ENCODE data around the gene S100A5.
"Not testable (repeated sequence)": the region's sequence is repeated elsewhere in the genome, so short reads cannot be mapped to it uniquely, and the experiment has no call there.

The S100A5 gene

GRCh38 chr1:153565529-153566374 lies 25.0 kb upstream of the S100A5 start, which contains the start of gene S100A2:
Gene S100A2 (minus strand): TSS chr1:153565844. CDS start chr1:153563877, 1,967 bp downstream.
- H3K4me1 ChIP-seq (ENCODE audit: insufficient read depth, insufficient read length), result peaks cover 33% of the 10 kb centered on the region
- H3K36me3 ChIP-seq (ENCODE audit: insufficient read depth, insufficient read length, low read length), result no peaks in the 10 kb centered on the region
- peak within 1 kb of the TSS; percentile 9 for H3K4me3 ChIP-seq (ENCODE audit: insufficient read length, low read depth)
- H3K9ac ChIP-seq (ENCODE audit: insufficient read length, low read depth), result peak within 1 kb of the TSS; percentile 84
- no peaks in the 10 kb centered on the region for H3K27me3 ChIP-seq (ENCODE audit: insufficient read depth, insufficient read length)
- H3K9me3 ChIP-seq (ENCODE audit: insufficient read depth, low read length), result no peaks in the 10 kb centered on the region
- no peak for DNase-seq (ENCODE audit: low read depth, low spot score)
- TF ChIP-seq ZNF274 (IDR thresholded peaks at IDR 0.05; ENCODE audit: low read depth, low read length), result no peak
- no peak for TF ChIP-seq YY1 (IDR thresholded peaks at IDR 0.05; ENCODE audit: insufficient read depth, insufficient read length)
- no peak for TF ChIP-seq SUZ12 (IDR thresholded peaks at IDR 0.05; ENCODE audit: extremely low read depth, insufficient read depth, insufficient read length)

- Histone ChIP-seq H3K9ac (ENCODE audit: insufficient read length, low read depth) (peak overlapping the region; percentile 0), H3K9me3 (ENCODE audit: insufficient read depth, low read length) (no peaks in the 10 kb centered on the region), H3K4me3 (ENCODE audit: insufficient read length, low read depth) (no peak overlapping the region), H3K4me1 (ENCODE audit: insufficient read depth, insufficient read length) (peaks cover 33% of the 10 kb centered on the region), H3K36me3 (ENCODE audit: insufficient read depth, insufficient read length, low read length) (no peaks in the 10 kb centered on the region), H3K27me3 (ENCODE audit: insufficient read depth, insufficient read length) (no peaks in the 10 kb centered on the region)
- TF ChIP-seq SUZ12 (IDR thresholded peaks at IDR 0.05; ENCODE audit: extremely low read depth, insufficient read depth, insufficient read length) (no peak), ZNF274 (IDR thresholded peaks at IDR 0.05; ENCODE audit: low read depth, low read length) (no peak), YY1 (IDR thresholded peaks at IDR 0.05; ENCODE audit: insufficient read depth, insufficient read length) (no peak)
- no peak for DNase-seq (ENCODE audit: low read depth, low spot score)
Observed at GRCh38 chr1:153563991-153564390, 23.3 kb upstream of the S100A5 start.

GRCh38 chr1:153563483-153563901 lies 22.8 kb upstream of the S100A5 start:
- H3K9me3 ChIP-seq (ENCODE audit: insufficient read depth, low read length), result no peaks in the 10 kb centered on the region
- peak overlapping the region; percentile 0 for H3K9ac ChIP-seq (ENCODE audit: insufficient read length, low read depth)
- H3K4me1 ChIP-seq (ENCODE audit: insufficient read depth, insufficient read length), result peaks cover 30% of the 10 kb centered on the region
- H3K4me3 ChIP-seq (ENCODE audit: insufficient read length, low read depth), result no peak overlapping the region
- TF ChIP-seq ZNF274 (IDR thresholded peaks at IDR 0.05; ENCODE audit: low read depth, low read length), result no peak
- no peak for TF ChIP-seq YY1 (IDR thresholded peaks at IDR 0.05; ENCODE audit: insufficient read depth, insufficient read length)
- no peak for TF ChIP-seq SUZ12 (IDR thresholded peaks at IDR 0.05; ENCODE audit: extremely low read depth, insufficient read depth, insufficient read length)
- no peaks in the 10 kb centered on the region for H3K27me3 ChIP-seq (ENCODE audit: insufficient read depth, insufficient read length)
- H3K36me3 ChIP-seq (ENCODE audit: insufficient read depth, insufficient read length, low read length), result no peaks in the 10 kb centered on the region
- no peak for DNase-seq (ENCODE audit: low read depth, low spot score)

DNA sequence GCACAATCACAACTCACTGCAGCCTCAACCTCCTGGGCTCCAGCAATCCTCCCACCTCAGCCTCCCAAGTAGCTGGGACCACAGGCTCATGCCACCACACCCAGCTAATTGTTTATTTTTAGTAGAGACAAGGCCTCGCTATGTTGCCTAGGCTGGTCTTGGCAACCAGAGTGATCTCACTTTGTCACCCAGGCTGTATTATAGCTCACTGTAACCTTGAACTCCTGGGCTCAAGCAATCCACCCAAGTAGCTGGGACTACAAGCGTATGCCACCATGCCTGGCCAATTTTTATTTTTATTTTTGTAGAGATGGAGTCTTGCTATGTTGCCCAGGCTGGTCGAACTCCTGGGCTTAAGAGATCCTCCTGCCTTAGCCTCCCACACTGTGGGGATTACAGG lies 21.3 kb upstream of the S100A5 start:
- H3K4me3 ChIP-seq (ENCODE audit: insufficient read length, low read depth); H3K27me3 ChIP-seq (ENCODE audit: insufficient read depth, insufficient read length); H3K36me3 ChIP-seq (ENCODE audit: insufficient read depth, insufficient read length, low read length); H3K9ac ChIP-seq (ENCODE audit: insufficient read length, low read depth); DNase-seq (ENCODE audit: low read depth, low spot score); H3K9me3 ChIP-seq (ENCODE audit: insufficient read depth, low read length): not testable (repeated sequence)
- H3K4me1 ChIP-seq (ENCODE audit: insufficient read depth, insufficient read length), result peaks cover 23% of the 10 kb centered on the region

GRCh38 chr1:153561466-153561985 lies 20.8 kb upstream of the S100A5 start:
- Histone ChIP-seq H3K9me3 (ENCODE audit: insufficient read depth, low read length) (no peaks in the 10 kb centered on the region), H3K4me3 (ENCODE audit: insufficient read length, low read depth) (no peak overlapping the region), H3K36me3 (ENCODE audit: insufficient read depth, insufficient read length, low read length) (no peaks in the 10 kb centered on the region), H3K4me1 (ENCODE audit: insufficient read depth, insufficient read length) (peaks cover 19% of the 10 kb centered on the region), H3K27me3 (ENCODE audit: insufficient read depth, insufficient read length) (no peaks in the 10 kb centered on the region), H3K9ac (ENCODE audit: insufficient read length, low read depth) (no peak overlapping the region)
- TF ChIP-seq ZNF274 (IDR thresholded peaks at IDR 0.05; ENCODE audit: low read depth, low read length), result no peak
- TF ChIP-seq SUZ12 (IDR thresholded peaks at IDR 0.05; ENCODE audit: extremely low read depth, insufficient read depth, insufficient read length), result no peak
- TF ChIP-seq YY1 (IDR thresholded peaks at IDR 0.05; ENCODE audit: insufficient read depth, insufficient read length), result no peak
- no peak for DNase-seq (ENCODE audit: low read depth, low spot score)

GRCh38 chr1:153560771-153561465 lies 20.2 kb upstream of the S100A5 start:
- H3K9ac ChIP-seq (ENCODE audit: insufficient read length, low read depth), result no peak overlapping the region
- H3K9me3 ChIP-seq (ENCODE audit: insufficient read depth, low read length), result no peaks in the 10 kb centered on the region
- no peak for DNase-seq (ENCODE audit: low read depth, low spot score)
- peaks cover 17% of the 10 kb centered on the region for H3K4me1 ChIP-seq (ENCODE audit: insufficient read depth, insufficient read length)
- no peak overlapping the region for H3K4me3 ChIP-seq (ENCODE audit: insufficient read length, low read depth)
- H3K36me3 ChIP-seq (ENCODE audit: insufficient read depth, insufficient read length, low read length), result no peaks in the 10 kb centered on the region
- TF ChIP-seq SUZ12 (IDR thresholded peaks at IDR 0.05; ENCODE audit: extremely low read depth, insufficient read depth, insufficient read length) (no peak), ZNF274 (IDR thresholded peaks at IDR 0.05; ENCODE audit: low read depth, low read length) (no peak), YY1 (IDR thresholded peaks at IDR 0.05; ENCODE audit: insufficient read depth, insufficient read length) (no peak)
- no peaks in the 10 kb centered on the region for H3K27me3 ChIP-seq (ENCODE audit: insufficient read depth, insufficient read length)

DNA sequence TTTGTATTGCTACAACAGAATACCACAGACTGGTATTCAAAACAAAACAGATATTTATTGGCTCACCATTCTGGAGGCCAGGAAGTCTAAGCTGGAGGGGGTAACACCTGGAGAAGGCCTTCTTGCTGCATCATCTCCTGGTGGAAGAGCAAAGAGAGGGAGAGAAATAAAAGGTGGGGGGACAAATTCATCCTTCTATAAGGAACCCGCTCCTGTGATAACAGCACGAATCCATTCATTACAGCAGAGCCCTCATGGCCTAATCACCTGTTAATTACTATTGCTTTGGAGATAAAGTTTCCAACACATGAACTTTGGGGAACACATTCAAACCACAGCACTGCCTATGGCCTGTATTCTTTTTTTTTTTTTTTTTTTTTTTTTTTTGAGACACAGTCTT lies 19.5 kb upstream of the S100A5 start:
- H3K4me3 ChIP-seq (ENCODE audit: insufficient read length, low read depth), result no peak overlapping the region
- no peaks in the 10 kb centered on the region for H3K27me3 ChIP-seq (ENCODE audit: insufficient read depth, insufficient read length)
- H3K4me1 ChIP-seq (ENCODE audit: insufficient read depth, insufficient read length), result peaks cover 11% of the 10 kb centered on the region
- no peak for TF ChIP-seq SUZ12 (IDR thresholded peaks at IDR 0.05; ENCODE audit: extremely low read depth, insufficient read depth, insufficient read length)
- no peak for TF ChIP-seq ZNF274 (IDR thresholded peaks at IDR 0.05; ENCODE audit: low read depth, low read length)
- TF ChIP-seq YY1 (IDR thresholded peaks at IDR 0.05; ENCODE audit: insufficient read depth, insufficient read length), result no peak
- H3K9ac ChIP-seq (ENCODE audit: insufficient read length, low read depth), result no peak overlapping the region
- H3K36me3 ChIP-seq (ENCODE audit: insufficient read depth, insufficient read length, low read length), result no peaks in the 10 kb centered on the region
- no peaks in the 10 kb centered on the region for H3K9me3 ChIP-seq (ENCODE audit: insufficient read depth, low read length)
- no peak for DNase-seq (ENCODE audit: low read depth, low spot score)

Measured in NT2/D1 (cell line).